Astrocyte (in vitro differentiated cells and primary cell): ENCODE measurements around the gene HECA.

Experiments
- CTCF ChIP-seq: IDR thresholded peaks from 2 replicates; pipeline ENCODE4 v1.5.1; 2011; ENCODE audit warnings: low read depth, mild to moderate bottlenecking, inconsistent platforms, low read length, moderate library complexity; ENCODE audit not compliant: insufficient read depth
- EZH2 ChIP-seq: IDR thresholded peaks from 2 replicates; pipeline ENCODE4 v1.6.1; 2012; ENCODE audit warnings: mild to moderate bottlenecking, low read length, inconsistent platforms; ENCODE audit not compliant: insufficient read depth

- TF ChIP-seq CTCF (no peak), EZH2 (no peak)
These were observed 40.1 kb downstream of the HECA start for GRCh38 chr6:139174961-139175360.
